CD4-positive, alpha-beta T cell treated with Interleukin-12 subunit alpha and Interleukin-12 subunit beta, for 1 hour (primary cell): Measurements from ENCODE around the gene LASP1.

Experiments used
- DNase-seq: peaks from one replicate; pipeline ENCODE4 v3.0.0-alpha.2; 2020

Gene LASP1

GRCh38 chr17:38870259-38871165 lies 654 bp downstream of the LASP1 start:
- peak; percentile 68 for DNase-seq

- DNase-seq = peak; percentile 68
Observed at GRCh38 chr17:38871247-38872015, 1.6 kb downstream of the LASP1 start.

- DNase-seq = peak; percentile 47
Observed at GRCh38 chr17:38872027-38872511, 2.2 kb downstream of the LASP1 start.

GRCh38 chr17:38872671-38873385 lies 3.0 kb downstream of the LASP1 start:
- DNase-seq = no peak

GRCh38 chr17:38873640-38874380 lies 4.0 kb downstream of the LASP1 start:
- no peak for DNase-seq

- DNase-seq = no peak
Observed at GRCh38 chr17:38874505-38875400, 4.9 kb downstream of the LASP1 start.

- no peak for DNase-seq
Observed at GRCh38 chr17:38875477-38876075, 5.7 kb downstream of the LASP1 start.

GRCh38 chr17:38877130-38877851 lies 7.4 kb downstream of the LASP1 start:
- DNase-seq = no peak

GRCh38 chr17:38879878-38880665 lies 10.2 kb downstream of the LASP1 start:
- no peak for DNase-seq

- no peak for DNase-seq
Observed at GRCh38 chr17:38881600-38882191, 11.8 kb downstream of the LASP1 start.

- DNase-seq = no peak
Observed at GRCh38 chr17:38882870-38883269, 13.0 kb downstream of the LASP1 start.

GRCh38 chr17:38883592-38884526 lies 14.0 kb downstream of the LASP1 start:
- no peak for DNase-seq

GRCh38 chr17:38885044-38885727 lies 15.3 kb downstream of the LASP1 start:
- no peak for DNase-seq

- DNase-seq = no peak
Observed at GRCh38 chr17:38885728-38886642, 16.1 kb downstream of the LASP1 start.

GRCh38 chr17:38886643-38887010 lies 16.8 kb downstream of the LASP1 start:
- DNase-seq = no peak

- no peak for DNase-seq
Observed at GRCh38 chr17:38888842-38889241, 19.0 kb downstream of the LASP1 start.
